ENCODE results near the gene MED29.

Gene MED29

GRCh38 chr19:39350156-39350555, 41.0 kb upstream of the MED29 start:
- TF ChIP-seq YY1 (IDR thresholded peaks at IDR 0.05; ENCODE audit: insufficient read depth, insufficient read length), result no peak
- TF ChIP-seq SUZ12 (IDR thresholded peaks at IDR 0.05; ENCODE audit: extremely low read depth, insufficient read depth, insufficient read length), result no peak
- no peaks in the 10 kb centered on the region for H3K9me3 ChIP-seq (ENCODE audit: insufficient read depth, low read length)
- DNase-seq (ENCODE audit: low read depth, low spot score), result no peak
- H3K27me3 ChIP-seq (ENCODE audit: insufficient read depth, insufficient read length), result no peaks in the 10 kb centered on the region
- no peak overlapping the region for H3K4me3 ChIP-seq (ENCODE audit: insufficient read length, low read depth)
- no peak overlapping the region for H3K9ac ChIP-seq (ENCODE audit: insufficient read length, low read depth)
- peaks cover 65% of the 10 kb centered on the region for H3K36me3 ChIP-seq (ENCODE audit: insufficient read depth, insufficient read length, low read length)
- peaks cover 5% of the 10 kb centered on the region for H3K4me1 ChIP-seq (ENCODE audit: insufficient read depth, insufficient read length)

DNA sequence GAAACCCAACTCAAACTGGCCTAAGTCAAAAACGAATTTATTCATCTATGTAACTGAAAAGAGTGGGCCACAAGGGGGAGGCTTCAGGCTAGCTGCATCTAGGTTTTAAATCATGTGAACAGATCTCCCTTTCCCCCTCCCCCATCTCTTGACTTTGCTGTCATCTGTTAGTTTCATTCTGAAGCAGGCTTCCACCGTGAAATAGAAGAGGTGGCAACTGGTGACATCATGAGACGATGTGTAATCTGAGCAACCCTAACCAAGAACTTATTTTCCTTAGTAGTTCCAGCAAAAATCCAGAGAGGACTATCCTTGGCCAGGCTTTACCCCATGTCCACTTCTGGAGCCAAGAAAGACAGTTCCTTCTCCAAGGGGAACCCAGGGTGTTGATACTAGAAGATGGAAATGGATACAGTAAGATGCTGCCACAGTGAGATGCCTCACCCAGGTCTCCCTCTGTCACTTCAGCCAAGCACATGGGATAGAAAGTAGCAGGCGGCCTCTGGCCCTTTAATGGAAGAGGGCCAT, 39.6 kb upstream of the MED29 start:
- H3K9ac ChIP-seq (ENCODE audit: insufficient read length, low read depth), result no peak overlapping the region
- no peaks in the 10 kb centered on the region for H3K9me3 ChIP-seq (ENCODE audit: insufficient read depth, low read length)
- H3K4me3 ChIP-seq (ENCODE audit: insufficient read length, low read depth), result no peak overlapping the region
- H3K4me1 ChIP-seq (ENCODE audit: insufficient read depth, insufficient read length), result no peaks in the 10 kb centered on the region
- H3K27me3 ChIP-seq (ENCODE audit: insufficient read depth, insufficient read length), result no peaks in the 10 kb centered on the region
- DNase-seq (ENCODE audit: low read depth, low spot score), result no peak
- TF ChIP-seq ZNF274 (IDR thresholded peaks at IDR 0.05; ENCODE audit: low read depth, low read length) (no peak), YY1 (IDR thresholded peaks at IDR 0.05; ENCODE audit: insufficient read depth, insufficient read length) (no peak), SUZ12 (IDR thresholded peaks at IDR 0.05; ENCODE audit: extremely low read depth, insufficient read depth, insufficient read length) (no peak)
- H3K36me3 ChIP-seq (ENCODE audit: insufficient read depth, insufficient read length, low read length), result peaks cover 72% of the 10 kb centered on the region

DNA sequence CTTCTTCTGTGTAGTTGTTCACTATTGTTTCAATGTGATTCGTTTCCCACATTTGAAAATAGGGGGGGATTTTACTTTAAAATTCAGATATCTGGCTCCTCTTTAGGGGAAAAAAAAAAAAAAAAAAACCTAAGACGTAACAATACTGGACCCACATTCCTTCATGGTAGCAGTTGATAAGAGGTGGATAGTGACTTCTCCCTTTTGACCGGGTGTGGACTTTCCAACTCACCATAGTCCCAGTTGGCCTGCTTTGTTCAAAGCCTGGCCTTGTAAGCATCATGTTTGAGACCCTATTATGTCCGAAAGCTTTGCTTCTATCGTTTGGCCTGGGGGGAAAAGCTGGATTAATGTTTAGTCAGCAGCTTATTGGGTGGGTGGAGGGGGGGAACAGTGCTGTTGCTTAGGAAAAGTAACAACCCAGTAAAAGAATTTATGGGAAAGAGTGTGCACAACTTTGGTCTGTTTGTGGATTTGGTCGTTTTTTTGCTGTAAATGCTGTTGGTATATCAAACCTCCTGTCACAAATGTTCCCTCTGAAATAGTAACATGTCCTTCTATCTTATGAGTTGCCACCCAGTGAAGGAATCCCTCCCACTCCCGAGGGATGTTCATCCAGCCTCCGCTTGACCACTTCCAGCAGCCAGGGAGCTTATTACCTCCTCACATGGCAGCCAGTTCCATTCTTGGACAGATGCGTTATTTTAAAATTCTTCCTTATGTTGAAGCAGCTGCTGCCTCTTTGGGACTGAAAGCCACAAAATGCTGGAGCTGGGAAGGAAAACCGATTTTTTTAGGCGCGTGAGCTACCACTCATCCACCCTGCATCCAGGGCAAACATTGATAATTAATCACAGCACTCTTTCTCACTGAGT, 38.6 kb upstream of the MED29 start:
- H3K36me3 ChIP-seq (ENCODE audit: insufficient read depth, insufficient read length, low read length), result peaks cover 82% of the 10 kb centered on the region
- TF ChIP-seq ZNF274 (IDR thresholded peaks at IDR 0.05; ENCODE audit: low read depth, low read length) (no peak), YY1 (IDR thresholded peaks at IDR 0.05; ENCODE audit: insufficient read depth, insufficient read length) (no peak), SUZ12 (IDR thresholded peaks at IDR 0.05; ENCODE audit: extremely low read depth, insufficient read depth, insufficient read length) (no peak)

GRCh38 chr19:39355253-39355652, 35.9 kb upstream of the MED29 start:
- no peak for DNase-seq (ENCODE audit: low read depth, low spot score)
- Histone ChIP-seq H3K36me3 (ENCODE audit: insufficient read depth, insufficient read length, low read length) (peaks cover 85% of the 10 kb centered on the region), H3K27me3 (ENCODE audit: insufficient read depth, insufficient read length) (no peaks in the 10 kb centered on the region), H3K4me1 (ENCODE audit: insufficient read depth, insufficient read length) (no peaks in the 10 kb centered on the region), H3K4me3 (ENCODE audit: insufficient read length, low read depth) (no peak overlapping the region), H3K9ac (ENCODE audit: insufficient read length, low read depth) (no peak overlapping the region), H3K9me3 (ENCODE audit: insufficient read depth, low read length) (no peaks in the 10 kb centered on the region)
- TF ChIP-seq YY1 (IDR thresholded peaks at IDR 0.05; ENCODE audit: insufficient read depth, insufficient read length) (no peak), SUZ12 (IDR thresholded peaks at IDR 0.05; ENCODE audit: extremely low read depth, insufficient read depth, insufficient read length) (no peak), ZNF274 (IDR thresholded peaks at IDR 0.05; ENCODE audit: low read depth, low read length) (no peak)

More for the DNA sequence above, 38.6 kb upstream of the MED29 start:
- no peak for DNase-seq (ENCODE audit: low read depth, low spot score)
- no peak overlapping the region for H3K9ac ChIP-seq (ENCODE audit: insufficient read length, low read depth)
- no peaks in the 10 kb centered on the region for H3K4me1 ChIP-seq (ENCODE audit: insufficient read depth, insufficient read length)
- no peak overlapping the region for H3K4me3 ChIP-seq (ENCODE audit: insufficient read length, low read depth)
- no peaks in the 10 kb centered on the region for H3K27me3 ChIP-seq (ENCODE audit: insufficient read depth, insufficient read length)
- no peaks in the 10 kb centered on the region for H3K9me3 ChIP-seq (ENCODE audit: insufficient read depth, low read length)

DNA sequence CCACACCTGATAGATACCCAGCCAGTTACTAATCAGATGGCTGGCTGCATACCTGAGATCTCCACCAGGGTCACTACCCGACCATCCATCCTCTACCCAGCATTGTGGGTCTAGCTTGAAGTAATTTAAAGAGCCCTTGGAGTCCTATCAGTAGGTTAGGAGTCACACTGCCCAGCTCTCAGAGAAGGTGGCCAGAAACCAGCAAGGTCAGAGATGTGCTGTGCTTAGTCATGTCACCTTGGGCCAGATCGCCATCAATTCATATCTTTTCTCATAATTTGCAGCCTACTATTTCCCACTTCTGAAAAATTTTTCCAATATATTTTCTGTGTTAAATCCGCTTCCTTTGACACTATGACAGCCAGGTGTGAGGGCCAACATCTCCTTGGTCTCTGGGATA, 35.1 kb upstream of the MED29 start:
- Histone ChIP-seq H3K4me1 (ENCODE audit: insufficient read depth, insufficient read length) (no peaks in the 10 kb centered on the region), H3K27me3 (ENCODE audit: insufficient read depth, insufficient read length) (no peaks in the 10 kb centered on the region), H3K9me3 (ENCODE audit: insufficient read depth, low read length) (no peaks in the 10 kb centered on the region), H3K4me3 (ENCODE audit: insufficient read length, low read depth) (no peak overlapping the region), H3K36me3 (ENCODE audit: insufficient read depth, insufficient read length, low read length) (peaks cover 92% of the 10 kb centered on the region), H3K9ac (ENCODE audit: insufficient read length, low read depth) (no peak overlapping the region)
- no peak for TF ChIP-seq ZNF274 (IDR thresholded peaks at IDR 0.05; ENCODE audit: low read depth, low read length)
- DNase-seq (ENCODE audit: low read depth, low spot score), result no peak

- TF ChIP-seq ZNF274 (IDR thresholded peaks at IDR 0.05; ENCODE audit: low read depth, low read length) (no peak), YY1 (IDR thresholded peaks at IDR 0.05; ENCODE audit: insufficient read depth, insufficient read length) (no peak), SUZ12 (IDR thresholded peaks at IDR 0.05; ENCODE audit: extremely low read depth, insufficient read depth, insufficient read length) (no peak)
- H3K36me3 ChIP-seq (ENCODE audit: insufficient read depth, insufficient read length, low read length), result peaks cover 86% of the 10 kb centered on the region
These were observed 34.5 kb upstream of the MED29 start for GRCh38 chr19:39356647-39357046.

GRCh38 chr19:39359026-39359425, 32.2 kb upstream of the MED29 start:
- H3K9ac ChIP-seq (ENCODE audit: insufficient read length, low read depth), result no peak overlapping the region
- DNase-seq (ENCODE audit: low read depth, low spot score), result no peak
- H3K36me3 ChIP-seq (ENCODE audit: insufficient read depth, insufficient read length, low read length), result peaks cover 91% of the 10 kb centered on the region
- no peaks in the 10 kb centered on the region for H3K4me1 ChIP-seq (ENCODE audit: insufficient read depth, insufficient read length)
- no peaks in the 10 kb centered on the region for H3K9me3 ChIP-seq (ENCODE audit: insufficient read depth, low read length)
- TF ChIP-seq SUZ12 (IDR thresholded peaks at IDR 0.05; ENCODE audit: extremely low read depth, insufficient read depth, insufficient read length), result no peak
- no peak for TF ChIP-seq YY1 (IDR thresholded peaks at IDR 0.05; ENCODE audit: insufficient read depth, insufficient read length)
- no peak for TF ChIP-seq ZNF274 (IDR thresholded peaks at IDR 0.05; ENCODE audit: low read depth, low read length)
- H3K4me3 ChIP-seq (ENCODE audit: insufficient read length, low read depth), result no peak overlapping the region
- no peaks in the 10 kb centered on the region for H3K27me3 ChIP-seq (ENCODE audit: insufficient read depth, insufficient read length)

More at GRCh38 chr19:39356647-39357046, 34.5 kb upstream of the MED29 start:
- Histone ChIP-seq H3K4me1 (ENCODE audit: insufficient read depth, insufficient read length) (no peaks in the 10 kb centered on the region), H3K4me3 (ENCODE audit: insufficient read length, low read depth) (no peak overlapping the region), H3K9me3 (ENCODE audit: insufficient read depth, low read length) (no peaks in the 10 kb centered on the region), H3K9ac (ENCODE audit: insufficient read length, low read depth) (no peak overlapping the region), H3K27me3 (ENCODE audit: insufficient read depth, insufficient read length) (no peaks in the 10 kb centered on the region)
- DNase-seq (ENCODE audit: low read depth, low spot score), result no peak
